H4 (cell line): ENCODE measurements around the gene UPK1B. TPM values are rescaled to one million over a fixed set of nuclear protein-coding genes. Genes with fewer than 3 reads are reported as not detected.

Source experiments
- DNase-seq: peaks from one replicate; pipeline ENCODE4 v3.0.0-alpha.2; 2015; ENCODE audit warnings: low spot score
- total RNA-seq: library from RNA; depleted of rRNA; stranded (reverse); fragments of >200 nt; shearing (Covaris generic); gene quantifications from 2 replicates; pipeline ENCODE4 v1.2.3, GENCODE V29; 2014

Gene UPK1B
- total RNA-seq, 1 experiment from 2014 or later, result not detected

GRCh38 chr3:119176778-119177177 lies 3.4 kb downstream of the UPK1B start:
- no peak for DNase-seq

GRCh38 chr3:119177321-119177720 lies 3.9 kb downstream of the UPK1B start:
- no peak for DNase-seq

GRCh38 chr3:119181765-119182164 lies 8.4 kb downstream of the UPK1B start:
- no peak for DNase-seq

GRCh38 chr3:119184111-119184510 lies 10.7 kb downstream of the UPK1B start:
- no peak for DNase-seq

GRCh38 chr3:119184796-119185570 lies 11.6 kb downstream of the UPK1B start:
- DNase-seq, result no peak

- no peak for DNase-seq
These were observed 13.9 kb downstream of the UPK1B start for GRCh38 chr3:119187266-119187665.

GRCh38 chr3:119191800-119192199 lies 18.4 kb downstream of the UPK1B start:
- DNase-seq, result no peak

GRCh38 chr3:119194237-119195150 lies 21.1 kb downstream of the UPK1B start:
- DNase-seq, result no peak

GRCh38 chr3:119195151-119195476 lies 21.7 kb downstream of the UPK1B start:
- no peak for DNase-seq

GRCh38 chr3:119195911-119196310 lies 22.5 kb downstream of the UPK1B start:
- no peak for DNase-seq

- no peak for DNase-seq
These were observed 31.8 kb downstream of the UPK1B start for GRCh38 chr3:119205209-119205608.

GRCh38 chr3:119205685-119206084 lies 32.3 kb downstream of the UPK1B start:
- no peak for DNase-seq

GRCh38 chr3:119206611-119207511 lies 33.5 kb downstream of the UPK1B start:
- no peak for DNase-seq

GRCh38 chr3:119207512-119207875 lies 34.1 kb downstream of the UPK1B start:
- DNase-seq, result no peak

- DNase-seq, result no peak
These were observed 37.8 kb downstream of the UPK1B start for GRCh38 chr3:119211193-119211592.

- DNase-seq, result no peak
These were observed 38.4 kb downstream of the UPK1B start for GRCh38 chr3:119211803-119212202.

GRCh38 chr3:119219069-119219468 lies 45.7 kb downstream of the UPK1B start:
- DNase-seq, result no peak

GRCh38 chr3:119220198-119220597 lies 46.8 kb downstream of the UPK1B start:
- DNase-seq, result no peak

- DNase-seq, result no peak
These were observed 47.7 kb downstream of the UPK1B start for GRCh38 chr3:119220970-119221667.

GRCh38 chr3:119221779-119222320 lies 48.5 kb downstream of the UPK1B start:
- DNase-seq, result no peak

- DNase-seq, result no peak
These were observed 49.0 kb downstream of the UPK1B start for GRCh38 chr3:119222391-119222790.
